ENCODE results near the gene PIK3C2A.

GRCh38 chr11:17165247-17165890, 42.4 kb downstream of the PIK3C2A start:
- TF ChIP-seq CTCF (optimal IDR thresholded peaks at IDR 0.05 in 1 of 3, IDR thresholded peaks at IDR 0.05 in 1 of 3, conservative IDR thresholded peaks at IDR 0.05 in 1 of 3; ENCODE audit: extremely low read depth in 1 of 3, insufficient read depth in 2 of 3, low read length in 3 of 3): no peak
- no peak for TF ChIP-seq EZH2 (IDR thresholded peaks at IDR 0.05; ENCODE audit: low read length)

Measured in keratinocyte (primary cell).